Astrocyte (in vitro differentiated cells and primary cell): ENCODE measurements around the gene EYA2. TPM values are rescaled to one million over a fixed set of nuclear protein-coding genes. Genes with fewer than 3 reads are reported as not detected.

ENCODE experiments used
- DNase-seq: peaks from one replicate; pipeline ENCODE4 v3.0.0-alpha.2; 2010; ENCODE audit warnings: low read depth
- FAIRE-seq: peaks from 2 replicates; lab custom pipeline; 2011; peaks lifted over from hg19 to GRCh38; lab: Jason Lieb, UNC
- H2AFZ ChIP-seq: 2 replicates; pipeline ENCODE4 v1.6.0; 2012; ENCODE audit warnings: low read depth, low read length, inconsistent platforms
- H3K27ac ChIP-seq: 2 replicates; pipeline ENCODE4 v1.5.1; 2011; ENCODE audit warnings: low read depth, low read length, inconsistent platforms
- H3K27me3 ChIP-seq: 2 replicates; pipeline ENCODE4 v1.6.0; 2011; ENCODE audit warnings: low read length, inconsistent platforms; ENCODE audit not compliant: insufficient read depth
- H3K36me3 ChIP-seq: 2 replicates; pipeline ENCODE4 v1.5.1; 2011; ENCODE audit warnings: low read length, inconsistent platforms; ENCODE audit not compliant: insufficient read depth
- H3K4me1 ChIP-seq: 2 replicates; pipeline ENCODE4 v1.5.1; 2011; ENCODE audit warnings: low read length, inconsistent platforms; ENCODE audit not compliant: insufficient read depth
- H3K4me2 ChIP-seq: 2 replicates; pipeline ENCODE4 v1.6.0; 2012; ENCODE audit warnings: low read length, inconsistent platforms
- H3K4me3 ChIP-seq: 2 replicates; pipeline ENCODE4 v1.5.1; 2011; ENCODE audit warnings: low read depth, mild to moderate bottlenecking, low read length, inconsistent platforms; ENCODE audit not compliant: insufficient read depth
- H3K79me2 ChIP-seq: 2 replicates; pipeline ENCODE4 v1.6.0; 2012; ENCODE audit warnings: mild to moderate bottlenecking, low read length, inconsistent platforms; ENCODE audit not compliant: insufficient read depth
- H3K9ac ChIP-seq: 2 replicates; pipeline ENCODE4 v1.6.0; 2012; ENCODE audit warnings: mild to moderate bottlenecking, low read length, inconsistent platforms
- H3K9me3 ChIP-seq: 2 replicates; pipeline ENCODE4 v1.5.1; 2012; ENCODE audit warnings: low read depth, mild to moderate bottlenecking, low read length, inconsistent platforms; ENCODE audit not compliant: insufficient read depth
- H4K20me1 ChIP-seq: 2 replicates; pipeline ENCODE4 v1.6.0; 2012; ENCODE audit warnings: low read length, inconsistent platforms; ENCODE audit not compliant: insufficient read depth
- H3K27ac Mint-ChIP-seq: one replicate; pipeline ENCODE4 v1.8.0; 2021; ENCODE audit warnings: mild to moderate bottlenecking, mixed read lengths; ENCODE audit not compliant: unreplicated experiment
- H3K27me3 Mint-ChIP-seq: one replicate; pipeline ENCODE4 v1.8.0; 2021; ENCODE audit warnings: low read depth, mixed read lengths; ENCODE audit not compliant: unreplicated experiment
- H3K36me3 Mint-ChIP-seq: one replicate; pipeline ENCODE4 v1.8.0; 2021; ENCODE audit warnings: low read depth, mixed read lengths; ENCODE audit not compliant: unreplicated experiment
- H3K4me1 Mint-ChIP-seq: one replicate; pipeline ENCODE4 v1.8.0; 2021; ENCODE audit warnings: low read depth, mixed read lengths; ENCODE audit not compliant: unreplicated experiment
- H3K4me3 Mint-ChIP-seq: one replicate; pipeline ENCODE4 v1.8.0; 2021; ENCODE audit warnings: mild to moderate bottlenecking, moderate library complexity, mixed read lengths; ENCODE audit not compliant: unreplicated experiment
- H3K9me3 Mint-ChIP-seq: one replicate; pipeline ENCODE4 v1.8.0; 2021; ENCODE audit warnings: mild to moderate bottlenecking, mixed read lengths; ENCODE audit not compliant: unreplicated experiment
- CTCF ChIP-seq: IDR thresholded peaks from 2 replicates; pipeline ENCODE4 v1.5.1; 2011; ENCODE audit warnings: low read depth, mild to moderate bottlenecking, inconsistent platforms, low read length, moderate library complexity; ENCODE audit not compliant: insufficient read depth
- EZH2 ChIP-seq: IDR thresholded peaks from 2 replicates; pipeline ENCODE4 v1.6.1; 2012; ENCODE audit warnings: mild to moderate bottlenecking, low read length, inconsistent platforms; ENCODE audit not compliant: insufficient read depth
- total RNA-seq: library from RNA; stranded (reverse); gene quantifications from 2 replicates; pipeline ENCODE4 v1.2.1, GENCODE V29; 2021

EYA2 gene
- total RNA-seq, 1 donor from 2014 or later: 1.5 TPM

GRCh38 chr20:47090835-47091234 is 196.2 kb downstream of the EYA2 start:
- TF ChIP-seq CTCF: no peak
- no peak for TF ChIP-seq EZH2
- Histone ChIP-seq H2AFZ (no peak overlapping the region), H3K79me2 (no peaks in the 10 kb centered on the region), H3K27ac (no peak overlapping the region), H3K27me3 (no peaks in the 10 kb centered on the region), H3K36me3 (no peaks in the 10 kb centered on the region), H4K20me1 (no peaks in the 10 kb centered on the region), H3K9ac (no peak overlapping the region), H3K9me3 (no peaks in the 10 kb centered on the region), H3K4me3 (no peak overlapping the region), H3K4me2 (no peak overlapping the region), H3K4me1 (no peaks in the 10 kb centered on the region)
- FAIRE-seq (no peak), DNase-seq (no peak)
- H3K4me3 Mint-ChIP-seq: no peak overlapping the region
- H3K36me3 Mint-ChIP-seq: peaks cover 3% of the 10 kb centered on the region
- no peaks in the 10 kb centered on the region for H3K4me1 Mint-ChIP-seq
- no peak overlapping the region for H3K27ac Mint-ChIP-seq
- H3K9me3 Mint-ChIP-seq: peaks cover 3% of the 10 kb centered on the region
- H3K27me3 Mint-ChIP-seq: peaks cover 20% of the 10 kb centered on the region

GRCh38 chr20:47093320-47093966 is 198.8 kb downstream of the EYA2 start:
- H2AFZ ChIP-seq: no peak overlapping the region
- peaks cover 9% of the 10 kb centered on the region for H3K27me3 ChIP-seq
- Mint-ChIP-seq H3K4me1 (no peaks in the 10 kb centered on the region), H3K27ac (no peak overlapping the region), H3K4me3 (no peak overlapping the region), H3K9me3 (peaks cover 10% of the 10 kb centered on the region), H3K27me3 (peaks cover 23% of the 10 kb centered on the region), H3K36me3 (peaks cover 3% of the 10 kb centered on the region)
- no peak for TF ChIP-seq CTCF
- TF ChIP-seq EZH2: no peak
- H4K20me1 ChIP-seq: no peaks in the 10 kb centered on the region
- no peak overlapping the region for H3K9ac ChIP-seq
- H3K4me3 ChIP-seq: no peak overlapping the region
- no peaks in the 10 kb centered on the region for H3K36me3 ChIP-seq
- H3K4me1 ChIP-seq: no peaks in the 10 kb centered on the region
- DNase-seq: no peak
- H3K9me3 ChIP-seq: no peaks in the 10 kb centered on the region
- no peak overlapping the region for H3K4me2 ChIP-seq
- no peak overlapping the region for H3K27ac ChIP-seq
- no peaks in the 10 kb centered on the region for H3K79me2 ChIP-seq
- FAIRE-seq: no peak

- H4K20me1 ChIP-seq: no peaks in the 10 kb centered on the region
- no peaks in the 10 kb centered on the region for H3K9me3 ChIP-seq
- H3K27me3 ChIP-seq: peaks cover 13% of the 10 kb centered on the region
- no peaks in the 10 kb centered on the region for H3K79me2 ChIP-seq
- TF ChIP-seq CTCF (no peak), EZH2 (no peak)
- no peaks in the 10 kb centered on the region for H3K4me1 ChIP-seq
- Mint-ChIP-seq H3K4me1 (no peaks in the 10 kb centered on the region), H3K4me3 (no peak overlapping the region), H3K27ac (no peak overlapping the region), H3K36me3 (peaks cover 3% of the 10 kb centered on the region), H3K27me3 (peaks cover 28% of the 10 kb centered on the region), H3K9me3 (peaks cover 16% of the 10 kb centered on the region)
- no peak overlapping the region for H3K4me2 ChIP-seq
- H3K4me3 ChIP-seq: no peak overlapping the region
- FAIRE-seq (no peak), DNase-seq (no peak)
- H3K36me3 ChIP-seq: no peaks in the 10 kb centered on the region
- no peak overlapping the region for H3K9ac ChIP-seq
- no peak overlapping the region for H3K27ac ChIP-seq
- no peak overlapping the region for H2AFZ ChIP-seq
These were observed 201.0 kb downstream of the EYA2 start for GRCh38 chr20:47095690-47096089.
